ENCODE measurements around the gene MFSD6.
"Not testable (repeated sequence)": the region's sequence is repeated elsewhere in the genome, so short reads cannot be mapped to it uniquely, and the experiment has no call there.

MFSD6 gene

DNA sequence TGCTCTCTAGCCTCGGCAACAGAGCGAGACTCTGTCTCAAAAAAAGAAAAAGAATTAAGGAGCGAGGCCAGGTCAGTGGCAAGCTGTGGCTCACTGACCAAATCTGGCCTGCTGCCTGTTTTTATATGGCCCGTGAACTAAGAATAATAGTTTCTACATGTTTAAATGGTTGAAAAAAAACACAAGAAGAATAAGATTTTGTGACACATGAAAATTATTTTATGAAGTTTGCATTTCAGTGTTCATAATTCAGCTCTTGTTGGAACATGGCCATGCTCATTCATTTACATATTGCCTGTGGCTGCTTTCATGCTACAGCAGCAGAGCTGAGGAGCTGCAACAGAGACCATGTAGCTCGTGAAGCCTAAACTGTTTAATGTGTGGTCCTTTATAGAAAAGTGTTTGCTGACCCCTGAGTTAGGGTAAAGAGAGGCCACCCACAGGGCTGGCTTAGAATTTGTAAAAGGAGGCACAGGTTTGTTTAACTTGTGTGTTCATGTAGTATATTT, 59.5 kb downstream of the MFSD6 start:
- no peak for FAIRE-seq

GRCh38 chr2:190468354-190468753, 60.2 kb downstream of the MFSD6 start:
- FAIRE-seq, result not testable (repeated sequence)

GRCh38 chr2:190468814-190469569, 60.8 kb downstream of the MFSD6 start:
- FAIRE-seq, result peak; percentile 98

- no peak for FAIRE-seq
Measured at GRCh38 chr2:190469771-190470170, 61.6 kb downstream of the MFSD6 start.

GRCh38 chr2:190470256-190470826, 62.2 kb downstream of the MFSD6 start:
- no peak for FAIRE-seq

DNA sequence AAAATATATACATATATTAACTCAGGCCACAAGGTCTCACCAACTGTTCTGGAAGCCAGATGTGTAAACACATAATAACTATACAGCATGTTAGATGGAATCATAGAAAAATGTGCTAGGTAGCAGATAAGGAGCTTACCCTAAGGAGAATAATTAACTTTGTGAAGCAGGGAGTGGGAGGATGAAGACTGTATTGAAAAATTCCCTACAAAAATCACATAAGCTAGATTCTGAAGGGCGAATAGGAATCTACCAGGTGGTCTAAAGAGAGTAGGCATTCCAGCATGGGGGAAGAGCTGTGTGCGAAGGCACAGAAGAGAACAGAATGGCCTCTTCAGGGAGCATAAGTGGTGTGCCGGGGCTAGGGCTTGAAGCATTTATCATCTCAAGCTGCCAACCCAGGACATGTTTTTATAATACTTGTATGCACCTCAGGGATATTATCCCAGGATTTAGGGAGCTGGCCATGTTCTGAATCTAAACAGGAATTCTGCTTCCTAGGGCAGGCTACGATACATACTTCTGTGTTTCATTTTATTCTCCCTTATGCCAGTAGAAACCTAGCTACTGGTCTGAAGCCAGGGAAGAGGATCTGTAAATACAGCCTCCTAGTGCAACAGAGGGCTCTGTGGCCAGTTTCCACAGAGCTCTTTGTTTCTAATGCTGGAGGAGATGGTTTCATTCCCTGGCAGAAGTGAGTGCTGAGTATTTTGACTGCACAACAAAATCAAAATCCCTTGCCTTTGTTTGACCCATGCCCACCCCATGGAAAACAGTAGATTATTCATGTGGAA, 69.7 kb downstream of the MFSD6 start:
- no peak for FAIRE-seq

DNA sequence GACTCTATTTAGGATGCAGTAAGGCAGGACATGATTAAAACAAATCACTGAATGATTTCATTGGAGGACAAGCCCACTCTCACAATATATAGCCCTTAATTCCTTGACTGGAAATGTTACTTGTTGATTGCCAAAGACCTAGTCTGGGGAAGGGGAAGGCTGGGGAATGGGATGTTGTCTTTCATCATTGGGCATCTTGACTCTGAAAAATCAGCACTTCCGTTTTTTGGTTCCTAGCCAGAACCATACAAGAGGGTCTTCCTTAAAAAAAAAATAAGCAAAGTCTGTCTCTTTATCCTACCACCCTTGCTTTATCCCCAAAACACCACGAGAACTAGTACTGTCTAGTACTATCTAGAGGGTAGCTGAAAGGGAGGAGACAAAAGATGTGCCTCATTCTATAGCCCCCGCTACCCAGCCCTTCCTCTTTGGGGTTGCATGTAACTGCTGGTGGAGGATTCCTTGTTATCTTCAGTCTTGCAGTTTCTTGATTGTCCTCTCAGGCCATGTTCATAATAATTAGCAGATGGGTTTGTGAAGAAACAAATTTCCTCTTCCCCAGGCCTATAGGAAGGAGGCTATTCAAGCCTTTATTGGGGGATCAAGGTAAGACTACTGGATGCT, 70.5 kb downstream of the MFSD6 start:
- no peak for FAIRE-seq

DNA sequence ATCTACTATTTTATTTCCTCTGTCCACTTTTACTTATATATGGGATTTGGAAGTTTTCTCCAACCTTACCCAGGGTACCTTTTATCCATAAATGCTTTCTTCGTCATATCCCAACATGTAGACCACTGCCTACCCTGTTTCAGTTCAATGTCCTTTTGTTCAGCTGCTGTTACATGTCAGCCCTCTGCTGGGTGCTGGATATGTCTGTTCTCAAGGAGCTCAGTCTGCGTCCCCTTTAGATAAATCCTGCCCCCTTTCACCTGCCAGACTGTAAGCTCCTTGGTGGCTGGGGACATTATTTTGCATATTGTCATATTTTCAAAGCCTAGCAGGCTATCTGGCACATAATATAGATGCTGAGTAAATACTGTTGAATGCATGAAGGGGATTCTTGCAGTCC, 73.2 kb downstream of the MFSD6 start:
- FAIRE-seq, result no peak

- FAIRE-seq, result no peak
Measured at GRCh38 chr2:190482451-190482850, 74.3 kb downstream of the MFSD6 start.

- FAIRE-seq, result no peak
Measured at GRCh38 chr2:190486037-190486623, 78.0 kb downstream of the MFSD6 start.

DNA sequence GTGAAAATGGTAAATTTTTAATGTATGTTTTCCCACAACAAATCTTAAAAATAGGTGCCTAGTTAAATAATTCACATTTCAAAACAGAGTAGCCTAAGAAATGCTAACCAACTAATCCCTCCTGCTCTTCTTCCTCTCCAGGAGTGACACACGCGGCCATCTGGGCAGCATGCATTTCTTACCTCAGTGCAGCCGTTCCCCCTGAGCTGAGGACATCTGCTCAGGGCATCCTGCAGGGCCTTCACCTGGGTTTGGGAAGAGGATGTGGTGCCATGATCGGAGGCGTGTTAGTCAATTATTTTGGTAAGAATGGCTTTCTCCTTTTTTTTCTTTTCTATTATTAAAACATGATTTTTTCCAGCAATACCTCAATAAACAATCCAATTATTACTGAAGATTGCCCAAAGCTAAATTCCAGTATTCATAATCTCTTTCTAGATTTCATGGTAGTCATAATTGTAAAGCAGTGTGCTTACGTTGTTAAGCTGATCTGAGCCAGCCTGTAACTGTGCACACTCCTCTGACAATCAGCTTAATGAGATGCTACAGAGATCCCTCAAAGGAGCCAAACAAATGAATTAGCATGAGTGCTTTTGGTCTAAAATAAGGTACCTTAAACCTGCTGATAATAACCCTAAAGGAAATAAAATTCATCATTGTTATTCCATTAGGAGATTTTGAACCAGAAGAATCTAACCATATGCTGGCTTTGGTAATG, 80.5 kb downstream of the MFSD6 start:
- FAIRE-seq, result no peak

- no peak for FAIRE-seq
Measured at GRCh38 chr2:190489475-190489874, 81.3 kb downstream of the MFSD6 start.

GRCh38 chr2:190490502-190490901, 82.3 kb downstream of the MFSD6 start:
- no peak for FAIRE-seq

DNA sequence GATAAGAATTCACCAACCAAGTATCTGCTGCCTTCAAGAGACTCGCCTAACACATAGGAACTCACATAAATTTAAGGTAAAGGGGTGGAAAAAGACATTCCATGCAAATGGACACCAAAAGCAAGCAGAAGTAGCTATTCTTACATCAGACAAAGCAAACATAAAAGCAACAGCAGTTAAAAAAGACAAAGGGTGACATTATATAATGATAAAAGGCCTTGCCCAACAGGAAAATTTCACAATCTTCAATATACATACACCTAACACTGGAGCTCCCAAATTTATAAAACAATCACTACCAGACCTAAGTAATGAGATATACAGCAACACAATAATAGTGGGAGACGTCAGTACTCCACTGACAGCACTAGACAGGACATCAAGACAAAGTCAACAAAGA, 84.9 kb downstream of the MFSD6 start:
- FAIRE-seq, result no peak

DNA sequence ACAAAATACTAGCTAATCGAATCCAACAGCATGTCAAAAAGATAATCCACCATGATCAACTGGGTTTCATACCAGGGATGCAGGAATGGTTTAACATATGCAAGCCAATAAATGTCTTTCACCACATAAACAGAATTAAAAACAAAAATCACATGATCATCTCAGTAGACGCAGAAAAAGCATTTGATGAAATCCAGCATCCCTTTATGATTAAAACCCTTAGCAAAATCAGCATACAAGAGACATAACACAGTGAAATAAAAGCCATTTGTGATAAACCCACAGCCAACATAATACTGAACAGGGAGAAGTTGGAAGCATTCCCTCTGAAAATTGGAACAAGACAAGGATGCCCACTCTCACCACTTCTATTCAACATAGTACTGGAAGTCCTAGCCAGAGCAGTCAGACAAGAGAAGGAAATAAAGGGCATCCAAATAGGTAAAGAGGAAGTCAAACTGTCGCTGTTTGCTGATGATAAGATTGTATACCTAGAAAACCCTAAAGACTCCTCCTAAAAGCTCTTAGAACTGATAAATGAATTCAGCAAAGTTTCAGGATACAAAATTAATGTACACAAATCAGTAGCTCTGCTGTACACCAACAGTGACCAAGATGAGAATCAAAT, 86.6 kb downstream of the MFSD6 start:
- not testable (repeated sequence) for FAIRE-seq

- no peak for FAIRE-seq
Measured at GRCh38 chr2:190497428-190497827, 89.3 kb downstream of the MFSD6 start.

GRCh38 chr2:190499273-190499672, 91.1 kb downstream of the MFSD6 start:
- no peak for FAIRE-seq

- FAIRE-seq, result no peak
Measured at GRCh38 chr2:190500054-190500502, 91.9 kb downstream of the MFSD6 start.

- no peak for FAIRE-seq
Measured at GRCh38 chr2:190501231-190501630, 93.1 kb downstream of the MFSD6 start.

- no peak for FAIRE-seq
Measured at GRCh38 chr2:190501702-190502407, 93.7 kb downstream of the MFSD6 start.

DNA sequence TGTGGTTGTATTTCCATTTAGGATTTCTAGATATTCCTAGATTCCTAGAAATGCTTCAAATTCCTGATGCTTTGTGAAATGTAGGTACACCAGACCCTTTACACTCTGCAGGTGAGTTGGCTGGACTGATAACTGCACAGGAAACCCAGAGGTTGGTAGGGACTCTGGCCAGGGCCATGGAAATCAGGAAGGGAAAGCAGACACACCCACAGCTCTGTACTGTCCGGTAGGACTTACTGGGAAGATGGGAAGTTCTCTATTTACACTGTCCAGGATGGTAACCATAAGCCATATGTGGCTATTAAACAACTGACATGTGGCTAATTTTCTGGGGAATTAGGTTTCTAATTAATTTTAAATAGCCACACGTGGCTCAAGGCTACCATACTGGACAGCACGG, 94.9 kb downstream of the MFSD6 start:
- no peak for FAIRE-seq

Data from endometrium (tissue), 2 donors.